ENCODE results near the gene WNT1. TPM values are rescaled to one million over a fixed set of nuclear protein-coding genes. Genes with fewer than 3 reads are reported as not detected.

Gene WNT1
- total and polyA plus RNA-seq, 10 of the 15 experiments (the other 5 are each of a cell fraction or from before 2014, with no cell fraction given), result not detected

DNA sequence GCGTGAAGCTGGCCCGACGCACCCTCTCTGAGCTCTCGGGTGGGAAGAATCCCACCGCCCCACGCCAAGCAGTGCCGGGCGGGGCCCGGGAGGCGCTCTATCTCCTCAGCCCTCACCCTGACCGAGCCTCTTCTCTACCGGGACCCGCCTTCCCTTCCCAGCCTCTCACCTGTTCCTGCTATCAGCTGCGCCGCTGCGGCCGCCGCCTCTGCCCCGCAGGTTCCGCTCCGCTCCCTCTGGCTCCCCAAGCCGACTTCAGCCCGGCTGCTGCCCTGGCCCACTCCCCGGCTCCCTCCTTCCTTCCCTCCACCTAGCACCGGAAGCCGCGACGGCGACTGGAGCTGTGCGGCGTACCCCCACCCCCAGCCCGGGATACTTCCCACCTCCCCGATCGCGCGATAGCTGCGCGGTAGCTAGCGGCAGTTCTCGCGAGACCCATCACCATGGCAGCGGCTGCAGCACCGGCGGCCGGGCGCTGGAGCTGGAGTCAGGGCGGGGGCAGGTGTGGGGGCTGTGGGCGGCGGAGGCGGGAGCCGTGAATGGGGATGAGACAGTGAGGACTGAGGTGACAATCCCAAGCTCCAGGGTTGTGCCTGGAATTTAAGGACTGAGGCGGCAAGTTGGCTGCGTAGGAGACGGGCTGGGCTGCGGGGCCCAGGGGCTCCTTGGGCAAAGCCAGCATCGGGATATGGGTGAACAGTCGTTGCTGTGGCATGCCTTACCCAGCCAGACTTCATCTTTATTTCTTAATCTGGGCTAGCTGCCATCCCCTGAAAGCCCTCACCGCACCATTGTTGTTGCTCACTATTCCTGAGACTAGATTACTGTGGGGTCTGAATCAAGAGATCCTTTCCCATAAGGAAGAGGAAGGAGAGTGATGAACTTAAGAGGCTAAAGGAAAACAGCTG is 20.7 kb upstream of the WNT1 start, which contains the start of gene ARF3 (continued):
- 0 out of 2 replicates have a peak, but pooled peaks have one; percentile 30 for TF ChIP-seq SMAD5 (IDR thresholded peaks at IDR 0.05; ENCODE audit: low read depth)
- peak; percentile 100 for TF ChIP-seq CBFB (IDR thresholded peaks at IDR 0.05; ENCODE audit: low read depth)
- TF ChIP-seq MEF2A (IDR thresholded peaks at IDR 0.05; ENCODE audit: insufficient read depth, low read depth, low read length), result 0 out of 2 replicates have a peak, but pooled peaks have one; percentile 23
- TF ChIP-seq CHD2 (IDR thresholded peaks at IDR 0.05; ENCODE audit: borderline replicate concordance, low read depth, low read length), result peak; percentile 99
- TF ChIP-seq SIX5 (IDR thresholded peaks at IDR 0.05; ENCODE audit: low read depth, low read length, severe bottlenecking), result no peak
- TF ChIP-seq POLR2AphosphoS5 (IDR thresholded peaks at IDR 0.05; ENCODE audit: low read length), result peak; percentile 75
- TF ChIP-seq, protein P1, sequence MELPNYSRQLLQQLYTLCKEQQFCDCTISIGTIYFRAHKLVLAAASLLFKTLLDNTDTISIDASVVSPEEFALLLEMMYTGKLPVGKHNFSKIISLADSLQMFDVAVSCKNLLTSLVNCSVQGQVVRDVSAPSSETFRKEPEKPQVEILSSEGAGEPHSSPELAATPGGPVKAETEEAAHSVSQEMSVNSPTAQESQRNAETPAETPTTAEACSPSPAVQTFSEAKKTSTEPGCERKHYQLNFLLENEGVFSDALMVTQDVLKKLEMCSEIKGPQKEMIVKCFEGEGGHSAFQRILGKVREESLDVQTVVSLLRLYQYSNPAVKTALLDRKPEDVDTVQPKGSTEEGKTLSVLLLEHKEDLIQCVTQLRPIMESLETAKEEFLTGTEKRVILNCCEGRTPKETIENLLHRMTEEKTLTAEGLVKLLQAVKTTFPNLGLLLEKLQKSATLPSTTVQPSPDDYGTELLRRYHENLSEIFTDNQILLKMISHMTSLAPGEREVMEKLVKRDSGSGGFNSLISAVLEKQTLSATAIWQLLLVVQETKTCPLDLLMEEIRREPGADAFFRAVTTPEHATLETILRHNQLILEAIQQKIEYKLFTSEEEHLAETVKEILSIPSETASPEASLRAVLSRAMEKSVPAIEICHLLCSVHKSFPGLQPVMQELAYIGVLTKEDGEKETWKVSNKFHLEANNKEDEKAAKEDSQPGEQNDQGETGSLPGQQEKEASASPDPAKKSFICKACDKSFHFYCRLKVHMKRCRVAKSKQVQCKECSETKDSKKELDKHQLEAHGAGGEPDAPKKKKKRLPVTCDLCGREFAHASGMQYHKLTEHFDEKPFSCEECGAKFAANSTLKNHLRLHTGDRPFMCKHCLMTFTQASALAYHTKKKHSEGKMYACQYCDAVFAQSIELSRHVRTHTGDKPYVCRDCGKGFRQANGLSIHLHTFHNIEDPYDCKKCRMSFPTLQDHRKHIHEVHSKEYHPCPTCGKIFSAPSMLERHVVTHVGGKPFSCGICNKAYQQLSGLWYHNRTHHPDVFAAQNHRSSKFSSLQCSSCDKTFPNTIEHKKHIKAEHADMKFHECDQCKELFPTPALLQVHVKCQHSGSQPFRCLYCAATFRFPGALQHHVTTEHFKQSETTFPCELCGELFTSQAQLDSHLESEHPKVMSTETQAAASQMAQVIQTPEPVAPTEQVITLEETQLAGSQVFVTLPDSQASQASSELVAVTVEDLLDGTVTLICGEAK (IDR thresholded peaks at IDR 0.05; ENCODE audit: borderline replicate concordance), result peak; percentile 76; the same call in 1 of the 2 replicates
- TF ChIP-seq MXI1 (IDR thresholded peaks at IDR 0.05; ENCODE audit: low read depth, low read length), result peak; percentile 87
- TF ChIP-seq NFXL1 (IDR thresholded peaks at IDR 0.05; ENCODE audit: borderline replicate concordance), result no peak
- TF ChIP-seq, protein P2, sequence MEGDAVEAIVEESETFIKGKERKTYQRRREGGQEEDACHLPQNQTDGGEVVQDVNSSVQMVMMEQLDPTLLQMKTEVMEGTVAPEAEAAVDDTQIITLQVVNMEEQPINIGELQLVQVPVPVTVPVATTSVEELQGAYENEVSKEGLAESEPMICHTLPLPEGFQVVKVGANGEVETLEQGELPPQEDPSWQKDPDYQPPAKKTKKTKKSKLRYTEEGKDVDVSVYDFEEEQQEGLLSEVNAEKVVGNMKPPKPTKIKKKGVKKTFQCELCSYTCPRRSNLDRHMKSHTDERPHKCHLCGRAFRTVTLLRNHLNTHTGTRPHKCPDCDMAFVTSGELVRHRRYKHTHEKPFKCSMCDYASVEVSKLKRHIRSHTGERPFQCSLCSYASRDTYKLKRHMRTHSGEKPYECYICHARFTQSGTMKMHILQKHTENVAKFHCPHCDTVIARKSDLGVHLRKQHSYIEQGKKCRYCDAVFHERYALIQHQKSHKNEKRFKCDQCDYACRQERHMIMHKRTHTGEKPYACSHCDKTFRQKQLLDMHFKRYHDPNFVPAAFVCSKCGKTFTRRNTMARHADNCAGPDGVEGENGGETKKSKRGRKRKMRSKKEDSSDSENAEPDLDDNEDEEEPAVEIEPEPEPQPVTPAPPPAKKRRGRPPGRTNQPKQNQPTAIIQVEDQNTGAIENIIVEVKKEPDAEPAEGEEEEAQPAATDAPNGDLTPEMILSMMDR (IDR thresholded peaks at IDR 0.05 in 2 of 3, conservative IDR thresholded peaks at IDR 0.05 in 1 of 3; ENCODE audit: control insufficient read depth in 2 of 3, extremely low read depth in 1 of 3, insufficient read depth in 1 of 3, low read depth in 3 of 3, low read length in 3 of 3), result 0 out of 6 replicates have a peak, but pooled peaks of 1 of the 3 experiments have one; percentile 8
- peak in 1 of 2 experiments; percentile 51; a peak in 1 of 4 replicates for TF ChIP-seq BHLHE40 (IDR thresholded peaks at IDR 0.05; ENCODE audit: borderline replicate concordance in 1 of 2, low read depth in 2 of 2, low read length in 1 of 2)
- no peak for TF ChIP-seq SMC3 (IDR thresholded peaks at IDR 0.05; ENCODE audit: borderline replicate concordance, low read length)
- peak; percentile 93 for TF ChIP-seq BMI1 (IDR thresholded peaks at IDR 0.05; ENCODE audit: borderline replicate concordance)
- TF ChIP-seq RUNX3 (IDR thresholded peaks at IDR 0.05; ENCODE audit: low read length), result peak; percentile 21; the same call in 1 of the 2 replicates
- TF ChIP-seq, protein P3, sequence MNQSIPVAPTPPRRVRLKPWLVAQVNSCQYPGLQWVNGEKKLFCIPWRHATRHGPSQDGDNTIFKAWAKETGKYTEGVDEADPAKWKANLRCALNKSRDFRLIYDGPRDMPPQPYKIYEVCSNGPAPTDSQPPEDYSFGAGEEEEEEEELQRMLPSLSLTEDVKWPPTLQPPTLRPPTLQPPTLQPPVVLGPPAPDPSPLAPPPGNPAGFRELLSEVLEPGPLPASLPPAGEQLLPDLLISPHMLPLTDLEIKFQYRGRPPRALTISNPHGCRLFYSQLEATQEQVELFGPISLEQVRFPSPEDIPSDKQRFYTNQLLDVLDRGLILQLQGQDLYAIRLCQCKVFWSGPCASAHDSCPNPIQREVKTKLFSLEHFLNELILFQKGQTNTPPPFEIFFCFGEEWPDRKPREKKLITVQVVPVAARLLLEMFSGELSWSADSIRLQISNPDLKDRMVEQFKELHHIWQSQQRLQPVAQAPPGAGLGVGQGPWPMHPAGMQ (IDR thresholded peaks at IDR 0.05; ENCODE audit: borderline replicate concordance), result peak; percentile 94
- TF ChIP-seq SIN3A (IDR thresholded peaks at IDR 0.05; ENCODE audit: low read depth, low read length), result peak; percentile 61
- 0 out of 2 replicates have a peak, but pooled peaks have one; percentile 33 for TF ChIP-seq ZNF207 (IDR thresholded peaks at IDR 0.05; ENCODE audit: borderline replicate concordance)
- TF ChIP-seq POLR2A (IDR thresholded peaks at IDR 0.05; ENCODE audit: low read depth, low read length), result peak; percentile 83
- TF ChIP-seq IKZF1 (conservative IDR thresholded peaks at IDR 0.05), result peak; percentile 74
- 0 out of 2 replicates have a peak, but pooled peaks have one; percentile 24 for TF ChIP-seq GATAD2B (conservative IDR thresholded peaks at IDR 0.05; ENCODE audit: low read depth)
- no peak for TF ChIP-seq CEBPB (IDR thresholded peaks at IDR 0.05; ENCODE audit: borderline replicate concordance in 1 of 2, low read depth in 2 of 2, low read length in 2 of 2)
- no peak for TF ChIP-seq CBX3 (IDR thresholded peaks at IDR 0.05; ENCODE audit: borderline replicate concordance, low read depth)
- TF ChIP-seq HDGF (IDR thresholded peaks at IDR 0.05), result 0 out of 2 replicates have a peak, but pooled peaks have one; percentile 50

All from GM12878 (cell line).